WTC11 (cell line): Measurements from ENCODE around the gene ZP3. TPM values are rescaled to one million over a fixed set of nuclear protein-coding genes. Genes with fewer than 3 reads are reported as not detected.

Experiments
- total RNA-seq: library from RNA; stranded (reverse); gene quantifications from 3 replicates; pipeline ENCODE4 v1.2.3, GENCODE V29; 2021

ZP3 gene
- total RNA-seq, 1 experiment from 2014 or later: 1.8 TPM

Other genes starting within 250 kb of the ZP3 start
- gene SRRM3, start 223.1 kb upstream of the ZP3 start, total RNA-seq: 17.7 to 24.6 TPM (median 20.7 TPM) in 3 replicates
- 202 to 299 TPM (median 285 TPM) in 3 replicates for gene HSPB1, start 122.3 kb upstream of the ZP3 start, total RNA-seq
- gene YWHAG, start 66.0 kb upstream of the ZP3 start, total RNA-seq: 192 to 201 TPM (median 200 TPM) in 3 replicates
- 18.1 to 27.9 TPM (median 24.4 TPM) in 3 replicates for gene SSC4D, start 15.3 kb upstream of the ZP3 start, total RNA-seq
- gene DTX2, start 36.8 kb downstream of the ZP3 start, total RNA-seq: 60.9 to 79.2 TPM (median 62.1 TPM) in 3 replicates
- 1.4 to 3.6 TPM (median 3.2 TPM) in 3 replicates for gene UPK3B, start 85.6 kb downstream of the ZP3 start, total RNA-seq
- gene SPDYE16, start 118.3 kb downstream of the ZP3 start, total RNA-seq: not detected in 3 replicates
- 13.1 to 15.1 TPM (median 13.2 TPM) in 3 replicates for gene POMZP3, start 202.3 kb downstream of the ZP3 start, total RNA-seq